WTC11 (cell line): ENCODE data around the gene SMIM17. TPM values are rescaled to one million over a fixed set of nuclear protein-coding genes. Genes with fewer than 3 reads are reported as not detected.

Experiments used
- ATAC-seq: fragments of 200-7000 bp; cut with Tn5 transposase; 2 replicates; pipeline ENCODE4 v1.10.0; 2021; ENCODE audit warnings: mild to moderate bottlenecking, moderate library complexity
- CTCF ChIA-PET: fragments of 300-600 bp; sonication (Branson Sonifier 250); formaldehyde crosslinking; loops from one replicate; lab custom pipeline; 2021; ENCODE audit warnings: antibody characterized with exemption; lab: Charles Lee
- POLR2A ChIA-PET: fragments of 350-600 bp; sonication (Branson Sonifier 250); formaldehyde crosslinking; loops from one replicate; lab custom pipeline; 2021; ENCODE audit warnings: antibody characterized with exemption; lab: Charles Lee
- DNase-seq: peaks from one replicate; pipeline ENCODE4 v3.0.0; 2021; ENCODE audit warnings: low spot score
- H3K27ac Mint-ChIP-seq: 2 replicates; pipeline ENCODE4 v1.8.0; 2021; ENCODE audit warnings: mixed read lengths
- H3K27me3 Mint-ChIP-seq: 2 replicates; pipeline ENCODE4 v1.8.0; 2021; ENCODE audit warnings: low read depth, mild to moderate bottlenecking, moderate library complexity, mixed read lengths
- H3K36me3 Mint-ChIP-seq: 2 replicates; pipeline ENCODE4 v1.8.0; 2021; ENCODE audit warnings: mixed read lengths
- H3K4me1 Mint-ChIP-seq: 2 replicates; pipeline ENCODE4 v1.8.0; 2022; ENCODE audit warnings: mixed read lengths
- H3K4me3 Mint-ChIP-seq: 2 replicates; pipeline ENCODE4 v1.8.0; 2021; ENCODE audit warnings: mild to moderate bottlenecking, moderate library complexity, mixed read lengths
- H3K9me3 Mint-ChIP-seq: 2 replicates; pipeline ENCODE4 v1.8.0; 2021; ENCODE audit warnings: mixed read lengths
- ATF3 ChIP-seq: sonication (generic); formaldehyde crosslinking; conservative IDR thresholded peaks from 2 replicates; pipeline ENCODE4 v1.8.1; 2022; ENCODE audit warnings: mild to moderate bottlenecking, missing genetic modification reagents
- CREB1 ChIP-seq: sonication (generic); formaldehyde crosslinking; IDR thresholded peaks from 2 replicates; pipeline ENCODE4 v1.8.0; 2023; ENCODE audit warnings: mild to moderate bottlenecking, missing genetic modification reagents
- CREM ChIP-seq: sonication (generic); formaldehyde crosslinking; IDR thresholded peaks from 2 replicates; pipeline ENCODE4 v1.8.1; 2022; ENCODE audit warnings: mild to moderate bottlenecking, missing genetic modification reagents, moderate library complexity
- ELF4 ChIP-seq: sonication (generic); formaldehyde crosslinking; IDR thresholded peaks from 2 replicates; pipeline ENCODE4 v1.8.1; 2022; ENCODE audit warnings: low read depth, mild to moderate bottlenecking, moderate library complexity, missing genetic modification reagents
- EMX1 ChIP-seq: fragments of 250-450 bp; sonication (Bioruptor Pico); IDR thresholded peaks from 2 replicates; pipeline ENCODE4 v1.8.0; 2021; ENCODE audit warnings: mild to moderate bottlenecking
- MYBL2 ChIP-seq: sonication (generic); formaldehyde crosslinking; IDR thresholded peaks from 2 replicates; pipeline ENCODE4 v1.8.1; 2023; ENCODE audit warnings: mild to moderate bottlenecking, moderate library complexity, missing genetic modification reagents
- NFE2L1 ChIP-seq: sonication (generic); formaldehyde crosslinking; IDR thresholded peaks from 2 replicates; pipeline ENCODE4 v1.8.1; 2023; ENCODE audit warnings: missing genetic modification reagents
- NFYB ChIP-seq: sonication (generic); formaldehyde crosslinking; conservative IDR thresholded peaks from 2 replicates; pipeline ENCODE4 v1.8.0; 2022; ENCODE audit warnings: low read depth, missing genetic modification reagents
- NR1H2 ChIP-seq: sonication (generic); formaldehyde crosslinking; IDR thresholded peaks from 2 replicates; pipeline ENCODE4 v1.9.0; 2021; ENCODE audit warnings: mild to moderate bottlenecking, moderate library complexity, missing genetic modification reagents
- RELA ChIP-seq: sonication (generic); formaldehyde crosslinking; IDR thresholded peaks from 2 replicates; pipeline ENCODE4 v1.8.1; 2022; ENCODE audit warnings: missing genetic modification reagents, mild to moderate bottlenecking, borderline replicate concordance
- SOX15 ChIP-seq: fragments of 250-450 bp; sonication (Bioruptor Pico); IDR thresholded peaks from 2 replicates; pipeline ENCODE4 v1.9.0; 2021; ENCODE audit warnings: mild to moderate bottlenecking
- TEAD1 ChIP-seq: sonication (generic); formaldehyde crosslinking; IDR thresholded peaks from 2 replicates; pipeline ENCODE4 v1.8.0; 2022; ENCODE audit warnings: mild to moderate bottlenecking, missing genetic modification reagents
- TEAD4 ChIP-seq: sonication (generic); formaldehyde crosslinking; IDR thresholded peaks from 2 replicates; pipeline ENCODE4 v1.8.0; 2022; ENCODE audit warnings: mild to moderate bottlenecking, missing genetic modification reagents
- TP53 ChIP-seq: sonication (generic); formaldehyde crosslinking; IDR thresholded peaks from 2 replicates; pipeline ENCODE4 v1.8.1; 2023; ENCODE audit warnings: mild to moderate bottlenecking, missing genetic modification reagents
- USF2 ChIP-seq: sonication (generic); formaldehyde crosslinking; IDR thresholded peaks from 2 replicates; pipeline ENCODE4 v1.8.1; 2023; ENCODE audit warnings: mild to moderate bottlenecking, missing genetic modification reagents, moderate library complexity
- ZBTB21 ChIP-seq: sonication (generic); formaldehyde crosslinking; IDR thresholded peaks from 2 replicates; pipeline ENCODE4 v1.8.1; 2023; ENCODE audit warnings: mild to moderate bottlenecking, missing genetic modification reagents, borderline replicate concordance
- ZNF138 ChIP-seq: sonication (generic); formaldehyde crosslinking; conservative IDR thresholded peaks from 2 replicates; pipeline ENCODE4 v1.8.1; 2022; ENCODE audit warnings: mild to moderate bottlenecking, moderate library complexity, missing genetic modification reagents
- ZNF317 ChIP-seq: sonication (generic); formaldehyde crosslinking; IDR thresholded peaks from 2 replicates; pipeline ENCODE4 v1.8.1; 2023; ENCODE audit warnings: low read depth, mild to moderate bottlenecking, moderate library complexity, missing genetic modification reagents, borderline replicate concordance
- total RNA-seq: library from RNA; stranded (reverse); gene quantifications from 3 replicates; pipeline ENCODE4 v1.2.3, GENCODE V29; 2021
- TF ChIP-seq, protein P1 (sequence below): sonication (generic); formaldehyde crosslinking; IDR thresholded peaks from 2 replicates; pipeline ENCODE4 v1.8.1; 2022; ENCODE audit warnings: missing genetic modification reagents, borderline replicate concordance
- TF ChIP-seq, protein P2 (sequence below): sonication (generic); formaldehyde crosslinking; IDR thresholded peaks from 2 replicates; pipeline ENCODE4 v1.8.1; 2023; ENCODE audit warnings: mild to moderate bottlenecking, missing genetic modification reagents, borderline replicate concordance

Gene SMIM17
- total RNA-seq, 1 experiment from 2014 or later: 0.15 TPM

GRCh38 chr19:56689198-56689597 lies 46.2 kb downstream of the SMIM17 start (continued):
- TF ChIP-seq NR1H2 (CRISPR knock-in tag): no peak
- TF ChIP-seq USF2: no peak
- TF ChIP-seq, protein P1, sequence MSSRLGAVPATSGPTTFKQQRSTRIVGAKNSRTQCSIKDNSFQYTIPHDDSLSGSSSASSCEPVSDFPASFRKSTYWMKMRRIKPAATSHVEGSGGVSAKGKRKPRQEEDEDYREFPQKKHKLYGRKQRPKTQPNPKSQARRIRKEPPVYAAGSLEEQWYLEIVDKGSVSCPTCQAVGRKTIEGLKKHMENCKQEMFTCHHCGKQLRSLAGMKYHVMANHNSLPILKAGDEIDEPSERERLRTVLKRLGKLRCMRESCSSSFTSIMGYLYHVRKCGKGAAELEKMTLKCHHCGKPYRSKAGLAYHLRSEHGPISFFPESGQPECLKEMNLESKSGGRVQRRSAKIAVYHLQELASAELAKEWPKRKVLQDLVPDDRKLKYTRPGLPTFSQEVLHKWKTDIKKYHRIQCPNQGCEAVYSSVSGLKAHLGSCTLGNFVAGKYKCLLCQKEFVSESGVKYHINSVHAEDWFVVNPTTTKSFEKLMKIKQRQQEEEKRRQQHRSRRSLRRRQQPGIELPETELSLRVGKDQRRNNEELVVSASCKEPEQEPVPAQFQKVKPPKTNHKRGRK (CRISPR knock-in tag): no peak
- TF ChIP-seq, protein P2, sequence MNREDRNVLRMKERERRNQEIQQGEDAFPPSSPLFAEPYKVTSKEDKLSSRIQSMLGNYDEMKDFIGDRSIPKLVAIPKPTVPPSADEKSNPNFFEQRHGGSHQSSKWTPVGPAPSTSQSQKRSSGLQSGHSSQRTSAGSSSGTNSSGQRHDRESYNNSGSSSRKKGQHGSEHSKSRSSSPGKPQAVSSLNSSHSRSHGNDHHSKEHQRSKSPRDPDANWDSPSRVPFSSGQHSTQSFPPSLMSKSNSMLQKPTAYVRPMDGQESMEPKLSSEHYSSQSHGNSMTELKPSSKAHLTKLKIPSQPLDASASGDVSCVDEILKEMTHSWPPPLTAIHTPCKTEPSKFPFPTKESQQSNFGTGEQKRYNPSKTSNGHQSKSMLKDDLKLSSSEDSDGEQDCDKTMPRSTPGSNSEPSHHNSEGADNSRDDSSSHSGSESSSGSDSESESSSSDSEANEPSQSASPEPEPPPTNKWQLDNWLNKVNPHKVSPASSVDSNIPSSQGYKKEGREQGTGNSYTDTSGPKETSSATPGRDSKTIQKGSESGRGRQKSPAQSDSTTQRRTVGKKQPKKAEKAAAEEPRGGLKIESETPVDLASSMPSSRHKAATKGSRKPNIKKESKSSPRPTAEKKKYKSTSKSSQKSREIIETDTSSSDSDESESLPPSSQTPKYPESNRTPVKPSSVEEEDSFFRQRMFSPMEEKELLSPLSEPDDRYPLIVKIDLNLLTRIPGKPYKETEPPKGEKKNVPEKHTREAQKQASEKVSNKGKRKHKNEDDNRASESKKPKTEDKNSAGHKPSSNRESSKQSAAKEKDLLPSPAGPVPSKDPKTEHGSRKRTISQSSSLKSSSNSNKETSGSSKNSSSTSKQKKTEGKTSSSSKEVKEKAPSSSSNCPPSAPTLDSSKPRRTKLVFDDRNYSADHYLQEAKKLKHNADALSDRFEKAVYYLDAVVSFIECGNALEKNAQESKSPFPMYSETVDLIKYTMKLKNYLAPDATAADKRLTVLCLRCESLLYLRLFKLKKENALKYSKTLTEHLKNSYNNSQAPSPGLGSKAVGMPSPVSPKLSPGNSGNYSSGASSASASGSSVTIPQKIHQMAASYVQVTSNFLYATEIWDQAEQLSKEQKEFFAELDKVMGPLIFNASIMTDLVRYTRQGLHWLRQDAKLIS (CRISPR knock-in tag): no peak
- no peak for TF ChIP-seq CREM (CRISPR knock-in tag)
- no peak for TF ChIP-seq ZNF138 (CRISPR knock-in tag)

- peaks cover 15% of the 10 kb centered on the region for H3K27me3 Mint-ChIP-seq
- CTCF ChIA-PET: no interaction called here
- DNase-seq (no peak), ATAC-seq (no peak)
- POLR2A ChIA-PET: no interaction called here
- H3K9me3 Mint-ChIP-seq: peaks cover 71% of the 10 kb centered on the region
- TF ChIP-seq ZNF317 (CRISPR knock-in tag) (no peak), TEAD1 (CRISPR knock-in tag) (no peak), ELF4 (no peak), MYBL2 (CRISPR knock-in tag) (no peak), NFYB (CRISPR knock-in tag) (no peak), RELA (CRISPR knock-in tag) (no peak), EMX1 (CRISPR knock-in tag) (no peak), NFE2L1 (CRISPR knock-in tag) (no peak), ATF3 (no peak), TEAD4 (CRISPR knock-in tag) (no peak), TP53 (CRISPR knock-in tag) (no peak), SOX15 (CRISPR knock-in tag) (no peak), ZBTB21 (CRISPR knock-in tag) (no peak), CREB1 (CRISPR knock-in tag) (no peak)
- no peak overlapping the region for H3K27ac Mint-ChIP-seq
- peaks cover 65% of the 10 kb centered on the region for H3K36me3 Mint-ChIP-seq
- no peak overlapping the region for H3K4me3 Mint-ChIP-seq
- no peaks in the 10 kb centered on the region for H3K4me1 Mint-ChIP-seq
Measured at GRCh38 chr19:56690670-56691069, 47.7 kb downstream of the SMIM17 start.
